Pancreas (tissue), 10 donors: ENCODE measurements around the gene IL12A. TPM values are rescaled to one million over a fixed set of nuclear protein-coding genes. Genes with fewer than 3 reads are reported as not detected.

Source experiments
- ATAC-seq, 4 donors: fragments of 200-7000 bp; cut with Tn5 transposase; one replicate each; pipeline versions ENCODE4 v1.8.0 to v1.9.1; 2020; ENCODE audit warnings: mild to moderate bottlenecking in 4 of 4, moderate library complexity in 4 of 4
- DNase-seq, 6 donors: peaks; one replicate each; pipeline ENCODE4 v3.0.0-alpha.2; 2020
- FAIRE-seq: peaks from 2 replicates; lab custom pipeline; 2012; peaks lifted over from hg19 to GRCh38; lab: Jason Lieb, UNC
- H3K27ac ChIP-seq, 4 donors: fragments of 200-600 bp; sonication (generic); 1 replicate in 3 of 4; 2 replicates in 1 of 4; pipeline versions ENCODE4 v1.5.0 to v1.8.0; 2020
- H3K27me3 ChIP-seq, 4 donors: fragments of 200-600 bp; one replicate each; pipeline ENCODE4 v1.8.0; 2021
- H3K36me3 ChIP-seq, 3 donors: fragments of 200-600 bp; sonication (generic) in 1 of 3; one replicate each; pipeline versions ENCODE4 v1.5.0 to v1.8.0; 2020 to 2021
- H3K4me1 ChIP-seq, 3 donors: fragments of 200-600 bp; one replicate each; pipeline ENCODE4 v1.8.0; 2021
- H3K4me3 ChIP-seq, 4 donors: fragments of 200-600 bp; sonication (generic) in 2 of 4; one replicate each; pipeline versions ENCODE4 v1.5.0 to v1.8.0; 2020 to 2021
- H3K9me3 ChIP-seq, 4 donors: fragments of 200-600 bp; one replicate each; pipeline ENCODE4 v1.8.0; 2021
- WGBS, 2 donors: extraction: QIAGEN DNeasy Blood & Tissue Kit; methylation state at CpG; one replicate each; pipeline ENCODE4 v1.1.7; 2013; 5-methylcytosine and 5-hydroxymethylcytosine counted together
- intact Hi-C, 3 donors: fragments of 100-400 bp; cut with DNase I; formaldehyde crosslinking; loops; one replicate each; pipeline versions ENCODE4 v1.11.1 to v1.14.2; 2022
- polyA plus RNA-seq, 2 donors: library from polyadenylated mRNA; stranded (reverse); fragments of 200-250 nt; gene quantifications; one replicate each; pipeline ENCODE4 v1.2.3, GENCODE V29; 2013
- total RNA-seq, 6 donors: library from RNA; stranded (reverse); fragmentation: NEBNext Ultra II Directional in 4 of 6; extraction: Animal tissue kit (Norgen Biotek cat#: 25700) in 4 of 6; gene quantifications; one replicate each; pipeline versions ENCODE4 v1.2.1 to v1.2.4, GENCODE V29; 2021 to 2023
- TF ChIP-seq, protein P1 (sequence below), 4 donors: fragments of 200-600 bp; sonication (generic) in 3 of 4; IDR thresholded peaks; one replicate each; pipeline versions ENCODE4 v1.5.0 to v1.8.0; 2021; ENCODE audit warnings: antibody characterized with exemption in 4 of 4
- donor health status: healthy with polysubstance abuse.
- donor health status: DM: no; HTN: no; CAD: no; lungs with moderate emphysema.
- donor health status: DM: no; HTN: no; CAD: no.
- donor health status: control.
- donor health status: control.
- donor health status: Bipolar disorder and iron deficiency.
- donor health status: DM: yes; HTN: yes; CAD: no.
- donor health status: DM: no; HTN: no; CAD: no.
- donor health status: DM: no; HTN: no; CAD: no.
- donor health status: DM: yes; HTN: yes; CAD: no.

The IL12A gene
- total and polyA plus RNA-seq, 8 donors: 0.08 to 2.2 (median 0.54) TPM

DNA sequence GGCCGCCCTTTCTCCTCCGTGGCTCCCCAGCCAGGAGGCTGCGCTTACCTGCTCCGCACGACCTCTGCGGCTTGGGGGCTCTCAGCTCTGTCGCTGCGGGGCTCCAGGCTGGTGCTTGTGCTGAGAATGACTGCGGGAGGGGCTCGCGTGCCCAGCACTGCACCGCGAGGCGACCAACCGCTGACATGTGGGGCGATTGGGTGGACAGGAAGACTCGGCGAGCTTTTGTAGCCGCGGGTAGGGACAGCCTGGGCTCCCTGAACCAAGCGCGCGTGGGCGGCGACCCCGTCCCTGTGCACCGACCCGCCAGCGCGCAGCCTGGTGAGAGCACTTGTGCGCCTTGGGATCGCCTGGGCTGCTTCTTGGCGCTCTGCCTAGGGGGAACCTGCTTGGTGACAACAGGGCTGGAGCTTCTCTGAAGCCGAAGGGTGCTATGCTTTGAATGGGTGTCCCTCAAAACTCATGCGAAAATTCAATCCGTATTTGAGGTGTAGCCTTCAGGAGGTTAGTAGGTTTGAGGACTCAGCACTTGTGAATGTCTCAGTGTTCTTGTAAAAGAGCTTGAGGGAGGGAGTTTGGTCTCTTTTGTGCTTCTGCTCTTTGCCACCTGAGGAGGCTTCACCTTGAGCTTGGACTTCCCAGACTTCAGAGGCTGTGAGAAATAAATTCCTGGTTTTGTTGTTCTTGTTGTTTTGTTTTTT lies 50.4 kb downstream of the IL12A start:
- Histone ChIP-seq H3K4me1 (peaks cover 0 to 4% (median 0%) of the 10 kb centered on the region in 3 donors), H3K27ac (no peak overlapping the region), H3K9me3 (no peaks in the 10 kb centered on the region), H3K27me3 (no peaks in the 10 kb centered on the region), H3K36me3 (no peaks in the 10 kb centered on the region), H3K4me3 (peak overlapping the region in 2 of 4 donors; percentile 13 to 44)
- peak; percentile 43 to 70 (median 67) for ATAC-seq
- DNase-seq: peak; percentile 31 to 78 (median 53)
- TF ChIP-seq, protein P1, sequence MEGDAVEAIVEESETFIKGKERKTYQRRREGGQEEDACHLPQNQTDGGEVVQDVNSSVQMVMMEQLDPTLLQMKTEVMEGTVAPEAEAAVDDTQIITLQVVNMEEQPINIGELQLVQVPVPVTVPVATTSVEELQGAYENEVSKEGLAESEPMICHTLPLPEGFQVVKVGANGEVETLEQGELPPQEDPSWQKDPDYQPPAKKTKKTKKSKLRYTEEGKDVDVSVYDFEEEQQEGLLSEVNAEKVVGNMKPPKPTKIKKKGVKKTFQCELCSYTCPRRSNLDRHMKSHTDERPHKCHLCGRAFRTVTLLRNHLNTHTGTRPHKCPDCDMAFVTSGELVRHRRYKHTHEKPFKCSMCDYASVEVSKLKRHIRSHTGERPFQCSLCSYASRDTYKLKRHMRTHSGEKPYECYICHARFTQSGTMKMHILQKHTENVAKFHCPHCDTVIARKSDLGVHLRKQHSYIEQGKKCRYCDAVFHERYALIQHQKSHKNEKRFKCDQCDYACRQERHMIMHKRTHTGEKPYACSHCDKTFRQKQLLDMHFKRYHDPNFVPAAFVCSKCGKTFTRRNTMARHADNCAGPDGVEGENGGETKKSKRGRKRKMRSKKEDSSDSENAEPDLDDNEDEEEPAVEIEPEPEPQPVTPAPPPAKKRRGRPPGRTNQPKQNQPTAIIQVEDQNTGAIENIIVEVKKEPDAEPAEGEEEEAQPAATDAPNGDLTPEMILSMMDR (IDR thresholded peaks at IDR 0.05): no peak
- WGBS, 2 donors: 4% methylated on average over 36 of the region's 36 CpGs
- no peak for FAIRE-seq
- intact Hi-C loops: loop anchor here in 1 of 3 donors (10.0 kb wide), 1 partner anchor 376 kb away; no protein-coding TSS in a partner anchor

DNA sequence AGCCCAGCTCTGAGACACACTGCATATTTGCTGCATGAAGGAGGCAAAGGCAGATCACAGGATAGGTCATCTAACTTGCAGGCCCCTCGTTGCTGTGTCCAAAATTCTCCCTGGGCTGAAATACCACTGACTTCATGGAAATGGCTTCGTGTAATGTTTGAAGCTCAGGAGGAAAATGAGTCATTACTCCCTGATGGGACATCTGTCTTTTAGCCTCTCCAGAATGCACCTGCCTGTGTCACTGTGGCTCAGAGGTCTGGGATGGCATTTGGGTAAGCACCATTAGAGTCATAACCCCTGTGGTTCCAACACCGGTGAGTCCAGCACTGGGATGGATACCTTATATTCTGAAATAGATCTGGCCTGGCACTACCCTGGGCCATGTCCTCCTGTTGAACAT lies 51.5 kb downstream of the IL12A start:
- WGBS, 2 donors: 75 to 82% methylated on average over 3 of the region's 3 CpGs
- ATAC-seq: no peak

DNA sequence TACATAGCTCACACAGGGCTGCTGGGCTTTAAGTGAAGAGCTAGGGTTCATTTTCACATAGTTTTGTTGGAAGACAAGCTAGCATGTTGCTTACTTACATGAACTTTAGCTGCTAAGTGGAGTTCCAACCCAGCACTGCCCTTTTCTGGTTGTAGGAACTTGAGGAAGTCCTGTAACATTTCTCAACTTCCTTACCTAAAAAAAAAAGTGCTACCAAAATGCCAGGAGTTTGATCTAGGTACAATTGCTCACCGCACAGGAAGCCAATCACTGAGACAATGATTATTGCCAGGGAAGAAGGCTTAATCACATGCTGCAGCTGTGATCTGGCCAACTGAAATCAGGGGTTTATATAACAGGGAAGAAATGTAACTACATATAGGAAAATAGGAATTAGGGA lies 52.8 kb downstream of the IL12A start:
- no peak overlapping the region for H3K4me3 ChIP-seq
- H3K9me3 ChIP-seq: no peaks in the 10 kb centered on the region
- no peaks in the 10 kb centered on the region for H3K27me3 ChIP-seq
- TF ChIP-seq, protein P1 (IDR thresholded peaks at IDR 0.05): no peak
- no peak for FAIRE-seq
- H3K36me3 ChIP-seq: no peaks in the 10 kb centered on the region
- WGBS, 2 donors: 85 to 86% methylated on average over 1 of the region's 1 CpG
- peaks cover 0 to 4% (median 0%) of the 10 kb centered on the region in 3 donors for H3K4me1 ChIP-seq
- intact Hi-C loops: no loop called here
- DNase-seq: no peak
- ATAC-seq: no peak
- no peak overlapping the region for H3K27ac ChIP-seq

More for the DNA sequence above, 51.5 kb downstream of the IL12A start:
- intact Hi-C loops: no loop called here
- Histone ChIP-seq H3K4me1 (peaks cover 0 to 4% (median 0%) of the 10 kb centered on the region in 3 donors), H3K9me3 (no peaks in the 10 kb centered on the region), H3K27ac (no peak overlapping the region), H3K4me3 (no peak overlapping the region), H3K27me3 (no peaks in the 10 kb centered on the region), H3K36me3 (no peaks in the 10 kb centered on the region)
- FAIRE-seq: no peak
- DNase-seq: no peak
- TF ChIP-seq, protein P1 (IDR thresholded peaks at IDR 0.05): no peak

DNA sequence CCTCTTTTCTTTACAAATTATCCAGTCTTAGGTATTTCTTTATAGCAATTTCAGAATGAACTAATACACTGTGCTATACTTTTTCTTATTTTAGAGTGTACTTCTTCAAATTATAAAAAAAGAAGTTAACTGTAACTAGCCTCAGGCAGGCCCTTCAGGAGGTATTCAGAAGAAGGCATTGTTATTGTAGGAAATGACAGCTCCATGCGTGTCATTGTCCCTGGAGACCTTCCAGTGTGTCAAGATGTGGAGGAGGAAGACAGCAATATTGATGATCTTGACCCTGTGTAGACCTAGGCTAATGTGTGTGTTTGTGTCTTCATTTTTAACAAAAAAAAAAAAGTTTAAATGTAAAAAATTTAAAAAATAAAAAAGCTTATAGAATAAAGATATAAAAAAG lies 55.5 kb downstream of the IL12A start:
- no peak overlapping the region for H3K4me3 ChIP-seq
- no peaks in the 10 kb centered on the region for H3K4me1 ChIP-seq
- no peaks in the 10 kb centered on the region for H3K9me3 ChIP-seq
- 70 to 77% methylated on average over 1 of the region's 1 CpG for WGBS, 2 donors
- H3K36me3 ChIP-seq: no peaks in the 10 kb centered on the region
- no peak for ATAC-seq
- DNase-seq: no peak
- no peak overlapping the region for H3K27ac ChIP-seq
- intact Hi-C loops: no loop called here
- no peak for FAIRE-seq
- TF ChIP-seq, protein P1 (IDR thresholded peaks at IDR 0.05): no peak
- H3K27me3 ChIP-seq: no peaks in the 10 kb centered on the region

Other genes with a start within 250 kb of the IL12A start
- under 1 TPM; 0.12 to 0.64 (median 0.50) TPM for gene SCHIP1, start 149.0 kb upstream of the IL12A start, total RNA-seq
- 1 to 10 TPM in 1 of 2 donors, under 1 TPM in 1; 0.80 to 4.3 TPM for gene SCHIP1, start 149.0 kb upstream of the IL12A start, polyA plus RNA-seq
- under 1 TPM; 0.09 to 0.76 (median 0.25) TPM for gene C3orf80, start 236.6 kb downstream of the IL12A start, total RNA-seq
- 1 to 10 TPM in 1 of 2 donors, under 1 TPM in 1; 0.23 to 2.0 TPM for gene C3orf80, start 236.6 kb downstream of the IL12A start, polyA plus RNA-seq